Hippocampal formation (tissue), 2 donors: ENCODE results near the gene LAMTOR2.
"Not testable (repeated sequence)": the region's sequence is repeated elsewhere in the genome, so short reads cannot be mapped to it uniquely, and the experiment has no call there.

Experiments
- DNase-seq, 2 donors: peaks; one replicate each; lab custom pipeline; 2025; lab: John Stamatoyannopoulos, UW

LAMTOR2 gene

GRCh38 chr1:156052862-156053767 lies 1.5 kb upstream of the LAMTOR2 start:
- peak in 1 of 2 donors; percentile 44 for DNase-seq

- peak; percentile 88 to 91 for DNase-seq
Measured at GRCh38 chr1:156053768-156054499, 648 bp upstream of the LAMTOR2 start, which contains the start of gene UBQLN4. Gene UBQLN4, minus strand, starts transcription at chr1:156053798. Its CDS starts 97 bp downstream, at chr1:156053701.

DNA sequence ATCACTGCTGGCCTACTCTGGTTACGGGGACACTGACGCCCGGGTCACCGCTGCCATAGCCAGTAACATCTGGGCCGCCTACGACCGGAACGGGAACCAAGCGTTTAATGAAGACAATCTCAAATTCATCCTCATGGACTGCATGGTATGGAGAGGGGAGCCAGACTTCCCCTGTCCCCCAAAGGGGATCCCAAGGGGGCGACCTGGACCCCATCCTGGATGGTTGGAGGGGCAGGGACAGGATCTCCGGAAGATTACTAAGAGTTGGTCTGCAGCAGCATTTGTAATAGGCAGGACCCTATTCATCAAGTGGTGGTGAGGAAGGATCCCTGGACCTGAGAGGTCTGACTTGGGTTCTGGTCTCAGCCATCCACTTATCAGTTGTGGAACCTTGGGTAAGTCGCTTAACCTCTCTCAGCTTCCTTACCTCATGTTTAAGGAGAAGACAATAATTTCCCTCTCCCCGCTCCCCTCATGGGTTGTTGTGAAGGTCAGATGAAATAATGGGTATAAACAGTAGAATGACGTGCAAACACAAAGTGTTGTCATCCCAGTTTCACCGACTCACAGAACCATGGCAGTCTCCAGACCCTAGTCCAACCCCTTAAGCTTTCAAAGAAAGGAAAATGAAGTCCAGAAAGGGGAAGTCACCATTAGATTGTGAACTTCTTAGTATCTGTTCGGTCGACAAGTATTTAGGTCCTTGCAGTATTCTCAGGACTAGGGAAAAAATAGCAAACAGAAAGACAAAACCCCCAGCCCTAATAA lies 883 bp downstream of the LAMTOR2 start:
- DNase-seq, result no peak

DNA sequence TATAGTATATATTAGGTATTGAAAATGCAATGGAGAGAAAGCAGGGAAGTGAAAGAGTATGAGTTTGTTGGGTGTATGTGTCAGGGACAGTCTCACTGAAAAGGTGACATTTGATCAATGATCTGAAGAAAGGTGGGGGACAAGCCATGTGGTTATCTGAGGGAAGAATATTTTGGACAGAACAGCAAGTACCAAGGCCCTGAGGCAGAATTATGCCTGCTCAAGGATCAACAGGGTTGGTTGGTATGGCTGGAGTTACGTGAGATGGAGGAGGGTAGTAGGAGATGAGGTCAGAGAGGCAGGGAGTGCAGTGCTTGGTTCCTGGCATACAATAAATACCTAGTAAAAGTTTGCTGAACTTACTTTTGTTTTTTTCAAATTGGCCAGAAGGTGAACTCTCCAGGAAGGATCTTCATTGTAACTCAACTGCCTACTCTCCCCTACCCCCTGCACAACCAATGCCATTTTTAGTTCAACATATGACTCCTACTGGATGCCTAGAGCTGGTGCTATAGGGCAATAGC lies 1.8 kb downstream of the LAMTOR2 start:
- no peak for DNase-seq

DNA sequence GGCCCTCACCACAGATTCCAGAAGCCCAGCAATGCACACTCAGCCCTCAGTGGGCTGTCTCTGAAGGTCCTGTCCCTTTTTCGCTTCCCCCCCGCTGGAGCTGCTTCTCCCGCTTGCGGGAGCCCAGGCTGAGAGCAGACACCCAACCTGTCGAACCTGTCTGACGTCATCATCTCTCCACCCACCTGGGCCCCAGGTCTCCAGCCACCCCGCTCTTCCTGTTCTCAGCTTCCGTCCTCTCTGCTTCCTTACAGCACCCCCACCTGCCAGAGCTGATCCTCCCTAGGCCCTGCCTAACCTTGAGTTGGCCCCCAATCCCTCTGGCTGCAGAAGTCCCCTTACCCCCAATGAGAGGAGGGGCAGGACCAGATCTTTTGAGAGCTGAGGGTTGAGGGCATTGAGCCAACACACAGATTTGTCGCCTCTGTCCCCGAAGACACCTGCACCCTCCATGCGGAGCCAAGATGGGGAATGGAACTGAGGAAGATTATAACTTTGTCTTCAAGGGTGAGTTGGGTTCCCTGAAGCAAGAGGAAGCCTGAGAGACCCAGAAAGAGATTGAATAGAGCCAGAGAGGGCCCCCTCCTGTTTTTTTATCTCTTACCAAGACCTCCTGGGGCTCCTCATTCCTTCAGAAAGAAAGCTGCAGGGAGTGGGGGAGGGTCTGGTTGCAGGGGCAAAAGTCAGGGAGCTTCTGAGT lies 6.5 kb downstream of the LAMTOR2 start, which contains the start of gene RAB25:
Gene RAB25 (plus strand): TSS at position 224 of the 700 bp plus-strand sequence. CDS start 241 bp downstream, at position 465.
- no peak for DNase-seq

- DNase-seq, result no peak
Measured at GRCh38 chr1:156062189-156062588, 7.6 kb downstream of the LAMTOR2 start.

DNA sequence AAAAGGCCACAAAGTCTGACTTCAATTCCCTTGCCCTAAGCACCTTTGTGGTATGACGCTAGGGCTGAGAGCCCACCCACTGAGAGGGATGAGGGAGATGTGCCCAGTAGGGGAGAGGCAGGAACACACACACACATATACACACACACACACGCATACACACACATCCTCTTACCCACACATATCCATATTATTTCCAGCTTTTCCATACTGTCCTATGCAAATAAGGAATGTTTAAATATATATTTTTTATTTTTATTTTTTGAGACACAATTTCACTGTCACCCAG lies 9.4 kb downstream of the LAMTOR2 start:
- no peak for DNase-seq

DNA sequence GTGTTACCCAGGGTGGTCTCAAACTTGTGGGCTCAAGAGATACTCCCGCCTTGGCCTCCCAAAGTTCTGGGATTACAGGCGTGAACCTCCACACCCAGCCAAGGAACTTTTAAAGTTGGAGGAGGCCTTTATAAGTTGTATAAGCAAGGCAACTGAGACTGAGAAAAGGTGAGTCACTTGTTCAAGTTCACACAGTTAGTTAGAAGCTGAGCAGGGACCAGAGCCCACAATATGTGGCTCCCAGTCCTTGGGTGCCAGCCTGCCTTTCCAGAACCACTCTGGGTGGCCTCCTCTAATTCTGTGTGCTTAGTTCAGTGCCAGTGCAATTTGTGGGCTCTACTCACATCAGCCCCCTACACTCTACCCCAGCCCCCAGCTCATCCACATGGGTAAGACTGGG lies 10.0 kb downstream of the LAMTOR2 start:
- no peak for DNase-seq

DNA sequence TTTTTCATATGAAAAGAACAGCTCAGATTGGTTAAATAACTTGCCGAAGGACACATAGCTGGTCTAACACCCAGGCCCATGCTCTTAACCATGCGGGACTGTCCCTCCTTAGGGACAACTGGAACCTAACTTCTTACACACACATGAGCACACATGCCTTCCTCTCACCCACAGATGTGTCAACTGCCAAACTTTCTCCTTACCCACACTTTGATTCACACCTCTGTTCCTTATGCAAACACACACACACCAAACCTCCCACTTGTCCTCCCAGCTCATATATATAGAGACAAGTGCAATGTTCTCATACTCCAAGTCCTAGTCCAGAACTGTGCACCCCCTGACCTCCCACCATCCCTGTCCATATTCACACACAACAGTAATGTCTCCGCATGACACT lies 10.6 kb downstream of the LAMTOR2 start:
- no peak for DNase-seq

DNA sequence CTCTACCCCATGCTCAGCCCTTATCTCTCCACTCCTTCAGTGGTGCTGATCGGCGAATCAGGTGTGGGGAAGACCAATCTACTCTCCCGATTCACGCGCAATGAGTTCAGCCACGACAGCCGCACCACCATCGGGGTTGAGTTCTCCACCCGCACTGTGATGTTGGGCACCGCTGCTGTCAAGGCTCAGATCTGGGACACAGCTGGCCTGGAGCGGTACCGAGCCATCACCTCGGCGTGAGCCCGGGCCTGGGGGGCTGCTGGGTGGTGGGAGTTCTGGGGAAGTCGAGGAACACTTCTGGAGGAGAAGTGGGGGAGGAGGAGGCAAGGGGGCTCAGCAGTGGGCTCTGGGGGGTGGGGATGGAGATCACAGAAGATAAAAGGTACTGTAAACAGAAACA lies 11.3 kb downstream of the LAMTOR2 start:
- DNase-seq, result no peak

GRCh38 chr1:156067262-156067661 lies 12.7 kb downstream of the LAMTOR2 start:
- DNase-seq, result no peak

DNA sequence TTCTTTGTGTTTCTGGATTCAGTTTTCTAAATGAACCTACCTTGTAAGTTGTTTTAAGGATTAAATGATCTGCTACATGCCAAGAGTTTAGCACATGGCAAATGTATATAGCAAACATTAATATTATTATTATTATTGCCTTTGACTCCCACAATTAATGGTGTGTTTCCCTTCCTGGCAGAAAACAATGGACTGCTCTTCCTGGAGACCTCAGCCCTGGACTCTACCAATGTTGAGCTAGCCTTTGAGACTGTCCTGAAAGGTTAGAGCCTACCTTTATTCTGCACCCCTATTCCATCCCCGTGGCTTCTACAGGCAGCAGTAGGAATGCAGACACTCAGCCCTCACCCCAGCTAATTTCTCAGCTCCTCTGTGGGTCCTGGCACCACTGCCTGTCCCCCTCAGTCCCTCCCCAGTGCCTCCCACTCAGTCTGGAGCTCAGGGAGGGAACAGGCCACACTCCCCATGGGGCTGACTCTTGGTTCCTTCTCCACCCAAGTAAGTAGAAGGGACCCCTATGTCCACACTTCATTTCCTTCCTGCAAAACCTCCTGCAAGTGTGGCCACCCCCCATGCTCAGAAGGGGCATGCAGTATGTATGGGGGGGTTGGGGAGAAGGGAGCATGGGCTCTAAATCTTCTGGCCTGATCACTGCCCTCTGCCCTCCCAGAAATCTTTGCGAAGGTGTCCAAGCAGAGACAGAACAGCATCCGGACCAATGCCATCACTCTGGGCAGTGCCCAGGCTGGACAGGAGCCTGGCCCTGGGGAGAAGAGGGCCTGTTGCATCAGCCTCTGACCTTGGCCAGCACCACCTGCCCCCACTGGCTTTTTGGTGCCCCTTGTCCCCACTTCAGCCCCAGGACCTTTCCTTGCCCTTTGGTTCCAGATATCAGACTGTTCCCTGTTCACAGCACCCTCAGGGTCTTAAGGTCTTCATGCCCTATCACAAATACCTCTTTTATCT lies 15.2 kb downstream of the LAMTOR2 start:
- DNase-seq, result no peak

DNA sequence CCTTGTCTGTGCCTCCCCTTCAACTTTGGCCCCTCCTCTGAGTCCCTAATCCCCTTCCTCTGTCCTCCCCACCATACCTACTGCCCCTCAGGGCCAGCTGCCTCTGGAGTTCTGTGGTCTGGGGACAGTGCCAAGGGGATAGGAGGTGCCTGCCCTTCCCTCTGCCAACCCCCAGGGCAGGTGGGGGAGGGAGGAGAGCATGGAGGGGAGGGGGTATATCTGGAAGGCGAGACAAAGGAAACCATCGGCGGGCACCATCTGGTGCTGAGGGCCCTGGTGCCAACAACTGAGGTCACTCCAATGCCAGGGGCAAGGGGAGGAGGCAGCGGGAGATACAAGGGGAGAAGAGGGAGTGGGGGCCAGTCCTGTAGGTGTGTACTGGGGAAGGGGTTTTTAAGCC lies 16.0 kb downstream of the LAMTOR2 start:
- DNase-seq, result no peak

DNA sequence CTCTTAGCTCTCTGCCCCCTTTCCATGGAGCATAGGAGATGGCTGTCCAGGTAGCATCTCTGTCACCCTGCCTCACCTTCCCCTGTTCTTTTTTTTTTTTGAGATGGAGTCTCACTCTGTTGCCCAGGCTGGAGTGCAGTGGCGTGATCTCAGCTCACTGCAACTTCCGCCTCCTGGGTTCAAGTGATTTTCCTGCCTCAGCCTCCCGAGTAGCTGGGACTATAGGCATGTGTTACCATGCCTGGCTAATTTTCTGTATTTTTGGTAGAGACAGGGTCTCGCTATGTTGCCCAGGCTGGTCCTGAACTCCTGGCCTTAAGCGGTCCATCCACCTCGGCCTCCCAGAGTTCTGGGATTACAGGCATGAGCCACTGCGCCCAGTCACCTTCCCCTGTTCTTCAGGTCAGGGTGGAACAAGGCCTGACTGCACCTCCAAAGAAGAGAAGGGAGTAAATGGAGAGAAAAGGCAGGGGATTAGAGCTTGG lies 16.8 kb downstream of the LAMTOR2 start:
- DNase-seq, result not testable (repeated sequence)

GRCh38 chr1:156072251-156072650 lies 17.7 kb downstream of the LAMTOR2 start:
- DNase-seq, result no peak

DNA sequence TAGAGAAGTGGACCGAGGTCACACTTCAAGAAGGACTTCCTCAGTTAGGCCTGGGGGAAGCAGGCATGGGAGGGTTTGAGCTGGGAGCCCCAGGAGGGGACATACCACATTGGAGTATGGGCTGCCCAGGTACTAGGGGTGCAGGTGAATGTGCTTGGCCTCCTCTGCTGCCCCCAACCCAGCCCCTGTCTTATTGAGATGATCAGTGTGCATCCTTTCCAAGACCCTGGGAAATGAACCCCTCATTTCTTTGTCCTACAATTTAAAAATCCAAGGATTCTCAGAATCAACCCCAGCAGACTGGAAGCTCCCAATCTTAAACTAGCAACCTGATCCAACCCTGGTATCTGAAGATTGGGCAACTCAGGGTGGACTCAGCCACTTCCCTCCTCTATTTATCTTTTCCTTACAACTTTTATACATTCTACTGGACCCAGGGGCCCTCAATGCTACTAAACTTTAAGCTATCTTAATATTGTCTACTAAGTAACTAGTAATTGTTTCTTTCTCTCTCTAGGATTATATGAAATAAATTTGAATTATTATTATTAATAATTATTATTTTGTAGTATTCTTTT lies 18.6 kb downstream of the LAMTOR2 start:
- no peak for DNase-seq

DNA sequence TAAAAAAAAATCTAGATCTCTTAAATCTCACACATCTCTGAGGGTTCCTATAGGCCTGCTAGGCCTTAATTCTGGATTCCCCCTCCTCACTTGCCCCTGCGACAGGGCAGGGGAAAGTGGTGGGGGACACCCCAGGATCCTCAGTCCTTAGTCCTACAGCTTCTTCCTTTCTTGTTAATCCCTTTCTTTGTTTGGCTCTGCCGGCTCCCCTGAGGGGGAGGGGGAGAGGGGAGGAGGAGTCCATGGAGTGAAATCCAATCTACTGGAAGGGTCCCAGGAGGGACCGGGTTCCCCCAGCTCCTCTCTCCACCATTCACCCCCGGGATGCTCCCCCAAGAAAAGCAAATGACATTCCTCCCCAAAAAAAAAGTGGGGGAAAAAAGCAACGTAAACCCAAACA lies 19.2 kb downstream of the LAMTOR2 start:
- no peak for DNase-seq

DNA sequence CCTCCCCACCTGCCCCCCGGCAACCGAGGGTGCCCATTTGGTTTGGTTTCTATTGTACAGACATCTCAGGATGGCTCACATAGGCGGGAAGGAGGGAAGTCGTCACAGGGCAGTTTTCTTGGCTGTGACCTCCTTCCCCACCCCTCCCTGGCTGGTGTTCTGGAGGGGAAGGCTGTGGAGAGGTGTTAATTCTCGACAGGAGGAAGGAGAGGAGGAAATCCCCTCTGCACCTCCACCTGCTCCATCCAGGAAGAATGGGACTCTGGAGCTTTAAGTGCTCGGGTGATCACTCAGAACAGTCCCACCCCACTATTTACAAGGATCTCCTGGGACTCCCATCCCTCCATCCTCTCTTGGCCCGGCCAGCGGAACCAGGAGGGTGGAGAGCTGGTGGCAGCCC lies 20.1 kb downstream of the LAMTOR2 start:
- no peak for DNase-seq

DNA sequence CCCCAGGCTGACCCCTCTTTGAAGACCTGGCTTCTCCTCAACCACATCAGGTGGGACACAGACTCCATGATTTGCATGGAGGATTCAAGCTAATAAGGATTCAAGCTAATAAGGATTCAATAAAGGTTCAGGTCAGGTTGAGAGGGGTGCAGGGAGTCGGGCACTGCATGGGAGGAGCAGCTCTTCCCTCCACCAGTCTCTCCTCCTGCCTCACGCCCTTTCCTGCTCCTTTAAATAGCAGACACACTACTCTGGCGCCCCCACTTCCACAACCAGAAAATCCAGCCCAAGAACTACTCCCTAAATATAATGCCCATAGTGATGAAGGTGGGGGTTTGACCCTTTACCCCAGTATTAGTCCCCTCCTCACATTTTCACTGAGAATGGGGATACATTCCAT lies 20.6 kb downstream of the LAMTOR2 start:
- no peak for DNase-seq

DNA sequence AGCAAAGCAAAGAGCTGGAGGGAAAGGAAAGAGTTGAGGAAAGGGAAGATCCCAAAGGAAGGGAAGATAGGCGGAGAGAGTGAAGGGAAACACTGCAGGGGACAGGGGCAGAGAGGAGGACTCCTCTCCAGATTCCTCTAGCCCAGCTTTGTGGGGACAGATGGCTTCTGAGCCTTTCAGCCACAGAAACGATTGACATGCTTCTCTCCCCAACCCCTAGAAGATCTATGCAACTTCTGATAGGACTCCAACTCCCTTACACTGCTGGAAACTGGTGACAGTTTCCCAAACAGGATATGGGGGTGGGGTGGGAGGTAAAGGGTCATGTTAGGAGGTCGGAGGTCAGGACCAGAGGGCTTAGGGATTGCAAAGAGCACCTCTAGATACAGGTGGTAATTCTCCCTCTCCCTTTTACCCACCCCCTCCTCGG lies 21.2 kb downstream of the LAMTOR2 start:
- DNase-seq, result no peak
